H1 (cell line): ENCODE results near the gene CLEC2A. TPM values are rescaled to one million over a fixed set of nuclear protein-coding genes. Genes with fewer than 3 reads are reported as not detected.

Experiments used
- PHF8 ChIP-seq: fragments of 200-600 bp; sonication (generic); conservative IDR thresholded peaks from 2 replicates; pipeline ENCODE4 v1.7.1; 2012; ENCODE audit warnings: low read depth, mild to moderate bottlenecking, inconsistent platforms, low read length, moderate library complexity
- SUZ12 ChIP-seq: fragments of 200-600 bp; sonication (generic); IDR thresholded peaks from 2 replicates; pipeline ENCODE4 v1.6.1; 2012; ENCODE audit warnings: mild to moderate bottlenecking, inconsistent platforms, low read length, moderate library complexity, mixed read lengths
- polyA plus RNA-seq, 7 experiments: library from polyadenylated mRNA; depleted of rRNA in 3 of 7; stranded (reverse) in 5 of 7; unstranded in 2 of 7; fragments of >200 nt in 5 of 7; fragments of 200-250 nt in 2 of 7; gene quantifications; 1 replicate in 5 of 7; 2 replicates in 1 of 7; 4 replicates in 1 of 7; pipeline versions ENCODE4 v1.2.1 to v1.2.3, GENCODE V29; 2011 to 2013; ENCODE audit warnings: missing spikeins in 2 of 7, mixed read lengths in 2 of 7
- total RNA-seq: library from RNA; stranded (reverse); fragmentation: NEBNext Ultra II Directional; extraction: Animal tissue kit (Norgen Biotek cat#: 25700); gene quantifications from 2 replicates; pipeline ENCODE4 v1.2.1, GENCODE V29; 2021

Gene CLEC2A
- total and polyA plus RNA-seq, 2 of the 8 experiments (the other 6 are each of a cell fraction or from before 2014, with no cell fraction given) = 0.63 to 3.7 TPM

DNA sequence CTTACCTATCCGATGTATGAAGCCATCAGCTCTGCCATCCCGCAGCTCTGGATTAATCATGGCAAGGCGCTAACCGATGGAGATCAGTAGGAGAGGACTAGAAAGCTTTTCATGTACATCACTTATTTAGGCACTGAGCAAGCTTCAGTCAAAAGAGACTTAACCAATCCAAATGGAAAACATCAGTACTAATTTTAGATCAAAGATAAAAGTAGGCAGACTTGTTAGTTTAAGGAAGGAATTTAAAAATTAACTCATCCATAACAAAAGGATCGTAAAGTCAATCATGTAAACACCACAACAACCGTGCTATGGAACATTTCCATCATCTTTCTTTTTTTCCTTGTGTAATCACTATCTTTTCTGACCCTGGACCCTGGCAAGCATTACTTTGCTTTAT lies at the start of gene CLEC2A (continued):
- TF ChIP-seq PHF8 = no peak
- TF ChIP-seq SUZ12 = no peak
